Right lobe of liver (tissue), 6 donors: ENCODE results near the gene TMSB15A. TPM values are rescaled to one million over a fixed set of nuclear protein-coding genes. Genes with fewer than 3 reads are reported as not detected.
"Not testable (repeated sequence)": the region's sequence is repeated elsewhere in the genome, so short reads cannot be mapped to it uniquely, and the experiment has no call there.

Source experiments
- ATAC-seq, 4 donors: fragments of 200-7000 bp; cut with Tn5 transposase; one replicate each; pipeline ENCODE4 v1.9.1; 2020; ENCODE audit warnings: mild to moderate bottlenecking in 4 of 4, moderate library complexity in 4 of 4
- DNase-seq, 3 donors: peaks; one replicate each; pipeline ENCODE4 v3.0.0-alpha.2; 2020
- H3K27ac ChIP-seq, 3 donors: fragments of 200-600 bp; one replicate each; pipeline ENCODE4 v1.8.0; 2022
- H3K27me3 ChIP-seq, 2 donors: fragments of 200-600 bp; one replicate each; pipeline ENCODE4 v1.8.0; 2022
- H3K36me3 ChIP-seq, 4 donors: fragments of 200-600 bp; sonication (generic) in 1 of 4; one replicate each; pipeline versions ENCODE4 v1.5.1 to v1.8.0; 2017 to 2022; ENCODE audit warnings: control low read depth in 1 of 4
- H3K4me1 ChIP-seq, 4 donors: fragments of 200-600 bp; sonication (generic) in 1 of 4; one replicate each; pipeline versions ENCODE4 v1.5.1 to v1.8.0; 2017 to 2022; ENCODE audit warnings: control low read depth in 1 of 4
- H3K4me3 ChIP-seq, 3 donors: fragments of 200-600 bp; one replicate each; pipeline ENCODE4 v1.8.0; 2022
- H3K9me3 ChIP-seq, 4 donors: fragments of 200-600 bp; sonication (generic) in 1 of 4; one replicate each; pipeline versions ENCODE4 v1.5.1 to v1.8.0; 2017 to 2022; ENCODE audit warnings: control low read depth in 1 of 4
- POLR2A ChIP-seq: fragments of 450-650 bp; IDR thresholded peaks from one replicate; pipeline ENCODE4 v1.6.1; 2017; ENCODE audit warnings: antibody characterized with exemption, mild to moderate bottlenecking
- WGBS: methylation state at CpG from one replicate; pipeline ENCODE4 v1.1.6; 2018; ENCODE audit warnings: low coverage, low lambda C conversion rate; ENCODE audit not compliant: insufficient coverage; ENCODE audit errors: missing lambda C conversion rate; 5-methylcytosine and 5-hydroxymethylcytosine counted together
- intact Hi-C, 2 donors: fragments of 100-400 bp; cut with DNase I; formaldehyde crosslinking; loops; one replicate each; pipeline versions ENCODE4 v1.11.2 to v1.14.1; 2022
- total RNA-seq, 6 experiments: library from RNA; depleted of rRNA in 2 of 6; stranded (reverse); fragments of >200 nt in 2 of 6; fragmentation: NEBNext Ultra II Directional in 3 of 6; extraction: Animal tissue kit (Norgen Biotek cat#: 25700) in 3 of 6; gene quantifications; one replicate each; pipeline versions ENCODE4 v1.1.0 to v1.2.4, GENCODE V29; 2016 to 2023
- TF ChIP-seq, protein P1 (sequence below), 4 donors: fragments of 200-600 bp in 3 of 4; fragments of 450-650 bp in 1 of 4; IDR thresholded peaks; one replicate each; pipeline versions ENCODE4 v1.5.1 to v1.8.0; 2016 to 2022; ENCODE audit warnings: antibody characterized with exemption in 4 of 4, mild to moderate bottlenecking in 2 of 4
- donor health status: DM: no; HTN: yes; CAD: no.
- donor health status: DM: no; HTN: no; CAD: no.
- donor health status: DM: no; HTN: no; CAD: no.
- donor health status: DM: no; HTN: yes; CAD: no.
- donor health status: DM: no; HTN: yes; CAD: no.

The TMSB15A gene
- total RNA-seq, 6 experiments from 2014 or later = not detected

DNA sequence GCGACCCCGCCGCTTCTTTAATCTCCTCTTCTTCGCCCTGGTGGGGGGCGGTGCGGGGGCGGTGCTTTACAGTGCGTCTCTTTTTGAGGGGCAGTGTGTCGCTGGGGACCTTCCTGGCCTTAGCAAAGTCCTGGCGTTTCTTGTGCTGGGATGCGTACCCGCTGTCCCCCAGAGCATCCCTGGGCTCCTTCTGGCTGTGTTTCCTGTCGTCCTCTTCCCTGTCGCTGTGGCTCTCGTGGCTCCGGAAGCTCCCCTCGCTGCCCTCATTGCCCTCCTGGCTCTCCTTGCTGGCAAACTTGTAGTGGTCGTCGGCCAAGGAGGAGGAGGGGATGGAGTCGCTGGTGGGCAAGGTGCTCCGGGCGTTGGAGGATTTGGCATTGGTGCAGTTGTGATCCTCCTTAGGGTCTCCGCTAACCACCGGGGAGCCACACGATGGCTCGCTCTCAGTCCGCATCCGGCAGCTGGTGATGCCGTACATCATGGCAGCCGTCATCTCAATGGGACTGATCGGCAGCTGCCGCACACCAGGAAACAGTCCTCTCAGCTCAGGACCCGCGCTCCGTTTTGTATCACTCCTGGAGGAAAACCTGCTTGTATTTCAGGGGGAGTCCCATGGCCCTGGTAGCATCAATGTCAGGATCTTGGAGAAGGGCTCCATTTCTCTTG is 30.4 kb upstream of the TMSB15A start:
- H3K9me3 ChIP-seq = no peaks in the 10 kb centered on the region
- no peak for DNase-seq
- ATAC-seq = no peak
- no peak overlapping the region for H3K27ac ChIP-seq
- H3K4me1 ChIP-seq = no peaks in the 10 kb centered on the region
- H3K36me3 ChIP-seq = no peaks in the 10 kb centered on the region
- intact Hi-C loops = no loop called here
- TF ChIP-seq POLR2A = no peak
- TF ChIP-seq, protein P1, sequence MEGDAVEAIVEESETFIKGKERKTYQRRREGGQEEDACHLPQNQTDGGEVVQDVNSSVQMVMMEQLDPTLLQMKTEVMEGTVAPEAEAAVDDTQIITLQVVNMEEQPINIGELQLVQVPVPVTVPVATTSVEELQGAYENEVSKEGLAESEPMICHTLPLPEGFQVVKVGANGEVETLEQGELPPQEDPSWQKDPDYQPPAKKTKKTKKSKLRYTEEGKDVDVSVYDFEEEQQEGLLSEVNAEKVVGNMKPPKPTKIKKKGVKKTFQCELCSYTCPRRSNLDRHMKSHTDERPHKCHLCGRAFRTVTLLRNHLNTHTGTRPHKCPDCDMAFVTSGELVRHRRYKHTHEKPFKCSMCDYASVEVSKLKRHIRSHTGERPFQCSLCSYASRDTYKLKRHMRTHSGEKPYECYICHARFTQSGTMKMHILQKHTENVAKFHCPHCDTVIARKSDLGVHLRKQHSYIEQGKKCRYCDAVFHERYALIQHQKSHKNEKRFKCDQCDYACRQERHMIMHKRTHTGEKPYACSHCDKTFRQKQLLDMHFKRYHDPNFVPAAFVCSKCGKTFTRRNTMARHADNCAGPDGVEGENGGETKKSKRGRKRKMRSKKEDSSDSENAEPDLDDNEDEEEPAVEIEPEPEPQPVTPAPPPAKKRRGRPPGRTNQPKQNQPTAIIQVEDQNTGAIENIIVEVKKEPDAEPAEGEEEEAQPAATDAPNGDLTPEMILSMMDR (IDR thresholded peaks at IDR 0.05) = no peak
- no peaks in the 10 kb centered on the region for H3K27me3 ChIP-seq
- WGBS = 32% methylated on average over 10 of the region's 35 CpGs
- no peak overlapping the region for H3K4me3 ChIP-seq

DNA sequence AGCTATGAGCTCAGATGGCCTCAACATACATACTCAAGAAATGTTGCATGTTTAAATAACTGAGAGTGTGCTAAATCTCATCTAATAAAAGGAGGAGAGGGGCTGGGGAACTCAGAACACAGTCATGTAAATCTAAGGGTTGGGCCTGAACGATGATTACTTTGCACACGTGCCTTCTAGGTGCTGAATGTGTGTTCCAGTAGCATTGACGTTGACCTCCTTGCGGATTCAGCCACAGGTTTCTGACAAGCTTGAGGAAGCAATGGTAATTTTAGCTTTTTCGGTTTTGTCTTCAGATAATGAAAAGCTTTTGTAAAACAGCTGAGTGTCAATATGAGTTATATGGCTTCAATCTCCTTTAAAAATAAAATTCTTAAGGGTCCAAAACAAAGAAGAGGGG is 29.6 kb upstream of the TMSB15A start:
- 47% methylated on average over 5 of the region's 5 CpGs for WGBS

DNA sequence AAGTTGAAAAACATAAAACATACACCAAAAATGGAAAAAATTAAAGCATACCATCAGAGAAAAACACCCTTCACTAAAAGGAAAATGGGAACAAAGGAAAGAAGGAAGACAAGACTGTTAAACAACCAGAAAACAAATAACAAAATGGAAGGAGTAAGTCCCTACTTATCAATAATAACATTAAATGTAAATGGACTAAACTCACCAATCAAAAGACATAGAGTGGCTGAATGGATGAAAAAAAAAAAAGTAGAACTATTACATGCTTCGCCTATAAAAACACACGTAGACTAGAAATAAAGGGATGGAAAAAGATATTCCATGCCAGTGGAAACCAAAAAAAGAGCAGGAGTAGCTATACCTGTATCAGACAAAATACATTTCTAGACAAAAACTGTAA is 19.4 kb upstream of the TMSB15A start:
- intact Hi-C loops = no loop called here
- no peak for TF ChIP-seq POLR2A
- TF ChIP-seq, protein P1 (IDR thresholded peaks at IDR 0.05) = no peak
- Histone ChIP-seq H3K9me3 (no peaks in the 10 kb centered on the region), H3K27me3 (no peaks in the 10 kb centered on the region), H3K4me3 (no peak overlapping the region), H3K4me1 (no peaks in the 10 kb centered on the region), H3K36me3 (no peaks in the 10 kb centered on the region), H3K27ac (no peak overlapping the region)
- 49% methylated on average over 2 of the region's 2 CpGs for WGBS
- DNase-seq (no peak), ATAC-seq (no peak)

More for the DNA sequence above, 29.6 kb upstream of the TMSB15A start:
- DNase-seq, H3K4me1 ChIP-seq, ATAC-seq, H3K27me3 ChIP-seq, H3K4me3 ChIP-seq, H3K36me3 ChIP-seq, H3K9me3 ChIP-seq, intact Hi-C loops, H3K27ac ChIP-seq: not testable (repeated sequence)

DNA sequence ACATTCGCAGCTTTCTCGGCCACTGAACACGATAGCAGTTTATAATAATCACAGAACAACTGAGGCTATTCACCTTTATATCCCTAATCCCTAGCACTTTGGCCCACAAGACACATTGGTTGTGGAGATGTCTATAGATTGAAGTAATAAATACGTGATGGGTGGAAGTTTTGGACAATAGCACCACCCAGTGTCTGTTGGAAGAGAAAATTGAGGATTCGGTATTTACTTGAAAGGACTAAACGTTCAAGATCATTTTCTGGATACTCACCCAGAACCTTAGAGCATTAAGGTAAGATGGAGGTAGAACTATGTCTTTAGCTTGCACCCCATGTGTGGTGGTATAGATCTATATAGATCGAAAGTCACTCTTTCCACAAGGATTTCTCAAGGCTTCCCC is 787 bp upstream of the TMSB15A start:
- ATAC-seq = no peak
- WGBS = 50% methylated on average over 7 of the region's 7 CpGs
- no peak for DNase-seq
- no peak for TF ChIP-seq POLR2A
- TF ChIP-seq, protein P1 (IDR thresholded peaks at IDR 0.05) = peak in 2 of 4 donors; percentile 5 to 20
- no peak overlapping the region for H3K4me3 ChIP-seq
- H3K4me1 ChIP-seq = peaks cover 0 to 6% (median 0%) of the 10 kb centered on the region in 4 donors
- H3K27ac ChIP-seq = no peak overlapping the region
- no peaks in the 10 kb centered on the region for H3K36me3 ChIP-seq
- intact Hi-C loops = no loop called here
- peaks cover 0 to 17% of the 10 kb centered on the region in 2 donors for H3K27me3 ChIP-seq
- no peaks in the 10 kb centered on the region for H3K9me3 ChIP-seq

DNA sequence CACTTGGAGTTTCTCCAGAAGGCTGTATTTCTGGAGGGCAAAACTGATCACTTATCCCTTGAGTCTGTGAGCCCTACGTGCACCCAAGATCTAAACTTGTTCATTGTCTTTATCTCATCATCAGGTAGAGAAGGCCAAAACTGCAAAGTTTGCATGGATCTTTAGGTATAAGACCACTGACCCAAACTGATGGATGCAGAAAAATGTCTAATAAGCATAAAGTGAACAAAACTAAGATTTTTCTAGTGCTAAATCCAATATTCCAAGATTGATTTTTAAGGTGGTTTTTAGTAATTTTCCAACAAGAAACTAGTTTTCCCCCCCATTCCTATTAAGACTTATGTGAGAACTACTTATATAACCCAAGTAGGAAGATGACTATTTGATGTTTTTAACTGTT is 2.0 kb downstream of the TMSB15A start:
- DNase-seq (no peak), ATAC-seq (no peak)
- Histone ChIP-seq H3K4me1 (peaks cover 0 to 6% (median 0%) of the 10 kb centered on the region in 4 donors), H3K27ac (no peak overlapping the region), H3K9me3 (no peaks in the 10 kb centered on the region), H3K27me3 (peaks cover 0 to 17% of the 10 kb centered on the region in 2 donors), H3K36me3 (no peaks in the 10 kb centered on the region), H3K4me3 (no peak overlapping the region)
- TF ChIP-seq POLR2A = no peak
- TF ChIP-seq, protein P1 (IDR thresholded peaks at IDR 0.05) = no peak
- intact Hi-C loops = no loop called here
- WGBS = 69% methylated on average over 1 of the region's 1 CpG
